ENCODE data around the gene MOGAT3. TPM values are rescaled to one million over a fixed set of nuclear protein-coding genes. Genes with fewer than 3 reads are reported as not detected.

Gene MOGAT3
- total and polyA plus RNA-seq, 8 donors: not detected

DNA sequence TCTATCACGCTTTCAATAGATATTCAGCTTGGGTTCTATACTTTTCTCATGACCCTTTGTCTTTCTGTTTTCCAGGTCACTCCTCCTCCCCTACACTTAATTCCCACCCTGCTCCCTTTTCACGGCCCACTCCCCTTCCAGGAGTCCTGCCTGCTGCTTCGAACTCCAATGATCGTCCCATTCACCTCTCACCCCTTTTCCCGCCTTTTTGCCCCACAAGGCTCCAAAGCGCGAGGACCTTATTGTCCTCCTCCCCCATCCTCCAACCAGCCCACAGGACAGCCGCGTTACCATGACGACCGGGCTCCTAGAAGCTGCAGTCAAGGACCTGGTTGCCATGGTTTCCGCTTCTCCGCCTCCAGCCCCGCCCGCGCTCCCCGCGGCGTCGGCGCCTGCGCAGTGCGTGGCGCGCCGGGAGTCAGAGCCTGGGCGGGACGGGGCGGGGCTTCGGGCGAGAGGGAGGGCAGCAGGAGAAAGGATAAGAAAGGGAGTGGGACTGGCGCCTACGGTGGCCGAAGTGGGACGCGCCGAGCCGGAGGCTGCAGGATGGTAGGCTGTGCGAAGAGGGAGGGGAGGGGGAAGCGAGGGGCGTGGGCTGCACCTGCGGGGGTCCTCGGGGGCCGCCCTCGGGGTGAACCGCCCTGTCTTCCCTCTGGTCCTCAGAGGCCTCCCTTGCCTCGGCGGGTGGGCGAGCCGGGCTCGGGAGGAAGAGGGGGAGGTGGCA is 46.7 kb downstream of the MOGAT3 start, which contains the start of gene AP1S1:
TSS of gene AP1S1 (plus strand) at position 508 of the 724 bp plus-strand sequence. CDS start at position 547, 39 bp downstream.
- DNase-seq: peak; percentile 95 to 98 (median 96)
- Histone ChIP-seq H3K27ac (no peak within 1 kb of the TSS), H3K9me3 (no peaks in the 10 kb centered on the region), H3K4me1 (no peaks in the 10 kb centered on the region), H3K36me3 (peaks cover 0 to 1% (median 0%) of the 10 kb centered on the region in 3 donors), H3K4me3 (peak within 1 kb of the TSS; percentile 63 to 95 (median 74)), H3K27me3 (no peaks in the 10 kb centered on the region)
- WGBS, 2 donors: 2 to 3% methylated on average over 39 to 50 of the region's 51 CpGs
- no peak for FAIRE-seq
- ATAC-seq: peak; percentile 98 to 99 (median 98)
- TF ChIP-seq CTCF (IDR thresholded peaks at IDR 0.05): no peak
- intact Hi-C loops (cut with DNase I): no loop called here

GRCh38 chr7:101151908-101152651 is 48.8 kb downstream of the MOGAT3 start:
- WGBS, 2 donors: 63 to 76% methylated on average over 2 of the region's 2 CpGs
- H3K36me3 ChIP-seq: no peaks in the 10 kb centered on the region
- no peaks in the 10 kb centered on the region for H3K4me1 ChIP-seq
- DNase-seq: no peak
- no peaks in the 10 kb centered on the region for H3K27me3 ChIP-seq
- no peak for FAIRE-seq
- no peak overlapping the region for H3K27ac ChIP-seq
- ATAC-seq: no peak
- no peak for TF ChIP-seq CTCF (IDR thresholded peaks at IDR 0.05)
- intact Hi-C loops (cut with DNase I): no loop called here
- H3K4me3 ChIP-seq: no peak overlapping the region
- no peaks in the 10 kb centered on the region for H3K9me3 ChIP-seq

Small RNA genes within 50 kb of the gene (microRNA-seq; reads per million reads assigned to microRNA genes)
- 0 reads per million in 2 donors for gene MIR4653

Other genes with a start within 250 kb of the MOGAT3 start
- gene MUC12, start 231.5 kb downstream of the MOGAT3 start, total RNA-seq: under 1 TPM in 4 of 6 donors, not detected in 2; 0.03 to 0.70 (median 0.41) TPM
- under 1 TPM; 0.38 to 0.80 TPM for gene MUC12, start 231.5 kb downstream of the MOGAT3 start, polyA plus RNA-seq
- under 1 TPM in 2 of 6 donors, not detected in 4; under 0.01 to 0.03 TPM for gene MUC17, start 181.0 kb downstream of the MOGAT3 start, total RNA-seq
- not detected for gene MUC17, start 181.0 kb downstream of the MOGAT3 start, polyA plus RNA-seq
- 10 to 100 TPM; 13.2 to 26.5 (median 15.9) TPM for gene TRIM56, start 115.6 kb downstream of the MOGAT3 start, total RNA-seq
- gene TRIM56, start 115.6 kb downstream of the MOGAT3 start, polyA plus RNA-seq: 10 to 100 TPM in 1 of 2 donors, 1 to 10 TPM in 1; 7.6 to 10.5 TPM
- 10 to 100 TPM in 1 of 6 donors, 1 to 10 TPM in 4, under 1 TPM in 1; 0.98 to 14.5 (median 3.7) TPM for gene SERPINE1, start 73.9 kb downstream of the MOGAT3 start, total RNA-seq
- gene SERPINE1, start 73.9 kb downstream of the MOGAT3 start, polyA plus RNA-seq: 1 to 10 TPM; 1.9 to 5.2 TPM
- 10 to 100 TPM; 12.0 to 23.1 (median 15.6) TPM for gene AP1S1, start 46.6 kb downstream of the MOGAT3 start, total RNA-seq
- gene AP1S1, start 46.6 kb downstream of the MOGAT3 start, polyA plus RNA-seq: 10 to 100 TPM; 30.4 to 34.7 TPM
- 10 to 100 TPM in 3 of 6 donors, 1 to 10 TPM in 3; 1.3 to 38.0 (median 18.5) TPM for gene VGF, start 35.5 kb downstream of the MOGAT3 start, total RNA-seq
- gene VGF, start 35.5 kb downstream of the MOGAT3 start, polyA plus RNA-seq: 10 to 100 TPM; 15.7 to 82.7 TPM
- 1 to 10 TPM in 1 of 6 donors, under 1 TPM in 4, not detected in 1; 0.19 to 1.3 (median 0.43) TPM for gene NAT16, start 20.7 kb downstream of the MOGAT3 start, total RNA-seq
- 1 to 10 TPM; 1.3 to 3.6 TPM for gene NAT16, start 20.7 kb downstream of the MOGAT3 start, polyA plus RNA-seq
- gene PLOD3, start 16.5 kb upstream of the MOGAT3 start, total RNA-seq: 10 to 100 TPM; 27.2 to 54.5 (median 36.8) TPM
- 10 to 100 TPM; 38.8 to 55.7 TPM for gene PLOD3, start 16.5 kb upstream of the MOGAT3 start, polyA plus RNA-seq
- 10 to 100 TPM; 25.7 to 38.2 (median 32.4) TPM for gene ZNHIT1, start 17.1 kb upstream of the MOGAT3 start, total RNA-seq
- gene ZNHIT1, start 17.1 kb upstream of the MOGAT3 start, polyA plus RNA-seq: 10 to 100 TPM; 84.3 to 92.3 TPM
- 1 to 10 TPM; 2.2 to 8.5 (median 2.7) TPM for gene CLDN15, start 36.8 kb upstream of the MOGAT3 start, total RNA-seq
- 10 to 100 TPM; 12.8 to 15.2 TPM for gene CLDN15, start 36.8 kb upstream of the MOGAT3 start, polyA plus RNA-seq
- 100 to 1,000 TPM in 2 of 6 donors, 10 to 100 TPM in 4; 75.4 to 106 (median 86.2) TPM for gene FIS1, start 44.0 kb upstream of the MOGAT3 start, total RNA-seq
- 100 to 1,000 TPM in 1 of 2 donors, 10 to 100 TPM in 1; 96.4 to 144 TPM for gene FIS1, start 44.0 kb upstream of the MOGAT3 start, polyA plus RNA-seq
- gene IFT22, start 120.8 kb upstream of the MOGAT3 start, total RNA-seq: 10 to 100 TPM; 10.4 to 16.0 (median 13.3) TPM
- 10 to 100 TPM; 11.6 to 22.9 TPM for gene IFT22, start 120.8 kb upstream of the MOGAT3 start, polyA plus RNA-seq
- gene COL26A1, start 161.8 kb upstream of the MOGAT3 start, total RNA-seq: 1 to 10 TPM in 2 of 6 donors, under 1 TPM in 4; 0.37 to 1.2 (median 0.64) TPM
- gene COL26A1, start 161.8 kb upstream of the MOGAT3 start, polyA plus RNA-seq: 1 to 10 TPM in 1 of 2 donors, under 1 TPM in 1; 0.87 to 3.5 TPM

All from pancreas (tissue), 10 donors.